Right hindlimb (tissue), 1 donor: Measurements from ENCODE around the gene DNAH3.
"Not testable (repeated sequence)": the region's sequence is repeated elsewhere in the genome, so short reads cannot be mapped to it uniquely, and the experiment has no call there.

ENCODE experiments used
- DNase-seq: peaks from one replicate; pipeline ENCODE4 v3.0.0-alpha.2; 2018

DNAH3 gene

DNA sequence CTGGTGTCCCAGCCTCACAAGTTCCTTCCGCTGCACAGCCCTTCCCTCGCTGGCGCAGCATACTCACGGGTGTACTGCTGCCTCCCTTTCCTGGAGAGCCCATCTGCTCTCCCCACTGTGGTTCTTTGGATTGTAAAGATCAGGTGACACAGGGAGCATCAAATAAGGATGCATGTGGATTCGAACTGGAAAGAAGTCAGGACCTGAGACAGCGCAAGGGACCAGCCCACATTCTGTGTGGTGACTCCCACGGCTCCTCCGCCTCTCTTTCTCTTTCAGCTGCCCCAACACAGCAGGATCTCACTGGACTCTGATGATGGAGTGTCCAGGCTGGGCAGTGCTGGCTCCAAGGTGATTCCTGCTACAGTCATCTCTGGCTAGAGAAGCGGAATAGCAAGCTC is 15.9 kb upstream of the DNAH3 start:
- no peak for DNase-seq

DNA sequence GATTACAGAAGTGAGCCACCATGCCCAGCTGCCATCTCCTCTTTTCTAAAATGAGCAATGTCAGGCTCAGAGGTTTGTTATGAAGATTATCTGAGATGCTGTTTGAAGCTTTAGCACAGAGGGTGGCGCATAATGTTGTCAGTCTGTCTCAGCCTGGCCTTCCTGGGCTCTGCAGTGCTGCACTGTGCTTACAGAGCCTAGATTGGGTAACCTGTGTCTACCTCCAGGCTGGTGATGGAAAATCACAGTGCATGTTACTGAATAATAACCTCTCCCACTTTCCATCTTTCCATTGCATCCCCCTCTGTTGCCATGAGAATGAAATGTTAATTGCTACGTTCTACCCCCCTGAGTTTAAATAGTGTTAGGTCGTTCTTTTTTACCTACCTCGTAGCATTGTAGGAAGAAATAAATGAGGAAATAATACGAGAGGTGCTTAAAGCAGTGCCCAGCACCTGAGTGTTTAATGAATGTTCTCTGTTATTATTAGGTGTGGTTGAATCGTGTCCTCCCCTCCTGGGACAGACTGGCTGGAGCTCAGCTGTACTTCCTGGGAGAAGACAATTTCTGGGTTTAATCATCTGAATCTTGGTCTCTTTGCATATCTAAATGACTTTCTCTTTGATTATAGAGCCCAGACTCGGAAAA is 14.0 kb upstream of the DNAH3 start:
- DNase-seq = no peak

DNA sequence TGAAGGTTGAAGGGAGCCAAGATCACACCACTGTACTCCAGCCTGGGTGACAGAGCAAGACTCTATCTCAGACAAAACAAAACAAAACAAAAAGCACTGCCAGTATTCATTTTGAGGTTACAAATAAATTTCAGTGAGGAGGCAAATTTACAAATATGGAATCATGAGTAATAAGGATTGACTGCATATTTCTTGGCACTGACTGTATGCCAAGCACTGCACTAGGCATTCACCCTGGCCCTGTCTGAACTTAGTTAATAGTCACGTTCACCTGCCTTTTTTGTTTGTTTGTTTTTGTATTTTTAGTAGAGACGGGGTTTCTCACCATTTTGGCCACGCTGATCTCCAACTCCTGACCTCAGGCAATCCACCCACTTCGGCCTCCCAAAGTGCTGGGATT is 12.9 kb upstream of the DNAH3 start:
- DNase-seq = no peak

DNA sequence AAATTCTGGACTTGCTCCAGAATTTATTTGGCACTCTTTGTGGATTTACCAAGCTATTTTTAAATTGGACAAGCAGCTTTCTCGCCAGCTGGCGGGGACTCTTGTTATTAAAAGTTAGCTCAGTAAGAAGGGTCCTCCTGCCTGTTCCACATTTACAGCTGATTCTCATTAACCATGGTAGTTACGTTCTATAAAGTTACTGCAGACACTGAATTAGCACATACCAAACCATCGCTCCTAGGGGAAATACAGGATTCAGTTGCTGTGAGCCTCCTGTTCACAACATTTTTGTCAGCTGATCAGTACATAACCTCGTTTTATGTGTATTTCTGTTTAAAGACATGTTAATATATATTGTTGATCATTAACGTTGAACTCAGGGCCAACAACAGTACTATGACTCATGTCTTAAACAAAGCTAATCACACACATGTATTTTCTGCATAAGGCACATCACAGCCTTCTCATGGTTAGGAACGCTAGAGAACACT is 12.1 kb upstream of the DNAH3 start:
- peak; percentile 49 for DNase-seq

DNA sequence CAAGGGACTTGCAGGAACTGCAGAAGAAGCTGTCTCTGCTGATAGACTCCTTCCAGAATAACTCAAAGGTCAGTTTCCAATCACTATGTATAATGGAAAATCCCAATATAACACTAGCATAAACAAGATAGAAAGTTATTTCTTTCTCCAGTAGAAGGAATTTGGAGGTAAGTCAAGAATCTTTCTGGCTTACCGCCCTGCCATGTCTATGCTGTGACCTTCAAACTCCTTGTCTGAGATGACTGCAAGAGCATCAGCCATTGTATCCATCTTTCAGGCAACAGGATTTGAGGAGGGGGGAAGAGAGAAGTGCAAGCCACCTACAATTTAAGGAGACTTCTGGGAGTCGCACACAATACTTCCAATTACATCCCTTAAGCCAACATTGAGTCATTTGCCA is 10.6 kb upstream of the DNAH3 start:
- no peak for DNase-seq

DNA sequence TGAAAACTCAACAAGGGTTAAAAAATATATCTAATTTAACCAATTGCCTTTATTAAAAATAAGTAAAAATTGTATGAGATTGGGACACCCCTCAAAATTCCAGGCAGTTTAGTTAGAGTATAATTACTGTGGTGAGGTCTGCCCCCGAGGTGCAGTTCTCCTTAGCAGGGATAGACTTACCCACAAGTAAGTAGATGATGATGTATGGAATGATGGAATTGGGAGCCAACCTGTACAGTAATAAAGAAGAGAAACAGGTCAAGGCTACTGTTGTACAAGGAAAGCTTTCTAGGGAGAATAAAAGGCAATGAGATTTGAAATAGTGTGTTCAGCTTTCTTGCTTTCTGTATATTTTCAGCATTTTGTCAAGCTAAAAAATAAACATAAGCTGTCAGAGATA is 9.6 kb upstream of the DNAH3 start:
- DNase-seq = no peak

DNA sequence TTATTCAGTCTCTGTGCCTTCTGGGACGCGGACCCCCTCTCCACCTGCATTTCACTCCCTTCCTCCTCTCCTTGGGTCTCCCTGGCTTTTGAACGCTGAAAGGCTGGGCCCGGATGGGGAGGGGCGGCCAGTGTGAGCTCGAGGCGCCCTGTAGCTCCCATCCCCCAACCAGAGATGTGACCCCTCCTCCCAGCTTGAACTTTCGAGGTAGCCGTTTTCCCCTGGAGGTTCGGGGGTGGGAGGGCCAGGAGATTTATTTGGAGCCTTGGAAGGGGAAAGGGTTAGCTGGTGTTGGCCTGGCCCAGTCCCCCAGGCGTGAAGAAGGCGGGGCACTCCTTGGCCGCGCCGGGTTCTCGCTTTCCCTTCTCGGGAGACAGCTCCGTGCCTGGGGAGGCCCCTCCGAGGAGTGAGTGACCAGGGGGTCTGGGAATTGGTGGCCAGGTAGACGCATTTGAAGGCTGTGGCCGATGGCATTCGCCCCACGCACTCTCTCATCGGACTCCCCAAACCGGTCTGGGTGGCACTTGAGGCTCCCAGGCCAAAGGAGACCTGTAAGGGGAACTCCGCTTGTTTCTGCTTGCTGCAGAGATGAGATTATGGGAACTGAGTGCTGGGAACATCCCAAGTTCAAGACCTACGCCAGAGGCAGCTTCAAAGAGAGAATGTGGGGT is 8.8 kb upstream of the DNAH3 start:
- DNase-seq = peak; percentile 51

DNA sequence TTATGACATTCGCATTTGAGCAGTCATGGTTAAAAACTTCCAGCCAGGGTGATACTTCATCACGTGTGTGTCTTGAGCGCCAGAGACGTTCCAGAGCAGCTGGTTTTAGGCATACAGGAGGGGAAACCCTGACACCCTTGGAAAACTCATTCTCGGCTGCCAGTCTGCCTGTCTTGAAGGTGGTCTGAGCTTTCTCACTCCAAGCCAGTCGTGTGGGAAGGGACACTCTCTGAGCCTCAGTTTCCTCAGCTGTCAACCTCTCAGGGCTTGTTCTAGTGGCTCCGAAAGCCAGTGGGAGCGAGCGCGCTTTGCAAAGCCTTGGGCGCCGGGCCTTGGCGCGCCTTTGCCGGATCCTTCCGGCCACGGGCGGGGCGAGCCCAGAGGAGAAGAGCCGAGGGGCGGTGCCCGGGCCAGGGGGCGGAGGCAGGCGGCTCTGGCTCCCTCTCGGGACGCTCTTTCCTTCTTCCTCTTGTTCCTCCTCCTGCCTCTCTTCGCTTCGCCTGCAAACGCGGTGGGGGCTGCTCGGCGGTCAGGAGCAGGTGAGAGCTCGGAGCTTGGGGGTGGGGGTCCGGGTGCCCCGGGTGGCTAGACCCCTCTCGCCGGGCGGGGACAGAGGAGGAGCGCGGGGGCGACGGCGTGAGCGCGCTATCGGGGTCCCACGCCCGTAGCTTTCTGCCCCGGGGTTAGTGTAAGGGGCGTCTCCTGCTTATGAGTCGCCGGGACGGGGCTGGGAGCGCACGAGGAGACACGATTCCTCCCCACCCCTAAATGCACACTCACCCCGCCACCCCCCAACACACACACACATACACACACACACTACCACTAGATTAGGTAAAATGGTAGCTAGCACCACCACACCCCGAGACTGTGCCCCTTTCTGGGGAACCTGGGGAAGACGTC is 7.8 kb upstream of the DNAH3 start, which contains the start of gene LDAF1:
Gene LDAF1 (plus strand): TSS at position 467 of the 903 bp plus-strand sequence. CDS start 2,509 bp downstream, outside the sequence.
- DNase-seq = peak; percentile 87

DNA sequence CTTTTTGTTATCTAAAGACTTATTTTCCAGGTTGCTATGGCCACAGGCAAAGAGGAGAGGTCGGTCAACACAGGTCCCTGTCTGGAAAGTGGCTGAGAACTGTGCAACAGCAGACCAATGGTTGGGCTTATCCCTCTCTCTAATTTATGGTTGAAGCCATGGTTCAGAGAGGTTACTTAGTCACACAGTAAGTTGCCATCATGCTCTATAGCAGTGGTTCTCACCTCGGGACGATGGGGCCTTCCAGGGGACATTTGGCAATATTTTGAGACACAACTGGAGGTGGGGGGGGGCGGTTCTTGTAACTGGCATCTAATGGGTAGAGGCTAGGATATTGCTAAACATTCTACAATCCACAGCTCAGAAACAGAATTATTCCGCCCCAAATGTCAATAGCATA is 7.0 kb upstream of the DNAH3 start:
- DNase-seq = no peak

DNA sequence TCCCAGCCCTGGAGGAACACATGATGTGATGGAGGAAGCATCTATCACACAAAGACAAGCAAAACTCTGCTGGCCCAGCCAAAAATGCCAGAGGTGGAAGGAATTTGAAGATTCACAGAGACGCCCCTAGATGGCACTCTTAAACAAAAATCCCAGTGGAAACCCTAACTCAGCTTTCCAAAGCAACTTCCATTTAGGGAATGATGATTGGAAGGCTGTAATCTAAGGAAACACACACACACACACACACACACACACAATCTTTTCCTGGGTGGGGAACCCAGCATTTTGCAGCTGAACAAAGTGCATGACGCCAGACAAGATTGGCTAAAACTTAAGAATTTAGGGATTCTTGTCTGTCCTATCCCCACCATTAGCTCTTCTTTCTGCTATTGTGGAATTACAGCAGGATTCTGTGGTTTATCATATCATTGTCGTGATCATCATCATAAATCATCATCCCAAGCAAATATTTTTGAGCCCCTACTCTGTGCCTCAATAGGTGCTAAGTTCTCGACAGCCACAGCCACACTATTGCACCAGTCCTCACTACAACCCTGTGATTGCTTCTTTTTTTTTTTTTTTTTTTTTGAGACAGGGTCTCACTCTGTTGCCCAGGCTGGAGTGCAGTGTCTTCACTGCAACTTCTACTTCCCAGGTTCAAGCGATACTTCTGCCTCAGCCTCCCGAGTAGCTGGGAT is 6.3 kb upstream of the DNAH3 start:
- DNase-seq = peak; percentile 65

DNA sequence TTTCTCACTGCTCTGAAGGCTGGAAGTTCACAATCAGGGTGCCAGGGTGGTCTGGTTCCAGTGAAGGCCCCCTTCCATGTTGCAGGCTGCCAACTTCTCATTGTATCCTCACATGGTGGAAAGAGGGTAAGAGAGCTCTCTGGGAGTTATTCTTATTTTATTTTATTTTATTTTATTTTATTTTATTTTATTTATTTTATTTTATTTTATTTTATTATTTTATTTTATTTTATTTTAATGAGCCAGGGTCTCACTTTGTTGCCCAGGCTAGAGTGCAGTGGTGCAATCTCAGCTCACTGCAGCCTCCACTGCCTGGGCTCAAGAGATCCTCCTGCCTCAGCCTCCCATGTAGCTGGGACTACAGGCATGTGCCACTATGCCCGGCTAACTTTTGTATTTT is 5.4 kb upstream of the DNAH3 start:
- not testable (repeated sequence) for DNase-seq

DNA sequence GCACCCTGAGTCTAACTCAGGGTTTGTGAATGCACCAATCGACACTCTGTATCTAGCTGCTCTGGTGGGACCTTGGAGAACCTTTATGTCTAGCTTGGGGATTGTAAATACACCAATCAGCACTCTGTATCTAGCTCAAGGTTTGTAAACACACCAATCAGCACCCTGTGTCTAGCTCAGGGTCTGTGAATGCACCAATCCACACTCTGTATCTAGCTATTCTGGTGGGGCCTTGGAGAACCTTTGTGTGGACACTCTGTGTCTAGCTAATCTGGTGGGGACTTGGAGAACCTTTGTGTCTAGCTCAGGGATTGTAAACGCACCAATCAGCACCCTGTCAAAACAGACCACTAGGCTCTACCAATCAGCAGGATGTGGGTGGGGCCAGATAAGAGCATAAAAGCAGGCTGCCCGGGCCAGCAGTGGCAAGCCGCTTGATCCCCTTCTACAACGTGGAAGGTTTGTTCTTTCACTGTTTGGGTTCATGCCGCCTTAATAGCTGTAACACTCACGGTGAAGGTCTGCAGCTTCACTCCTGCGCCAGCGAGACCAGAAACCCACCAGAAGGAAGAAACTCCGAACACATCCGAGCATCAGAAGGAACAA is 2.6 kb upstream of the DNAH3 start:
- not testable (repeated sequence) for DNase-seq

DNA sequence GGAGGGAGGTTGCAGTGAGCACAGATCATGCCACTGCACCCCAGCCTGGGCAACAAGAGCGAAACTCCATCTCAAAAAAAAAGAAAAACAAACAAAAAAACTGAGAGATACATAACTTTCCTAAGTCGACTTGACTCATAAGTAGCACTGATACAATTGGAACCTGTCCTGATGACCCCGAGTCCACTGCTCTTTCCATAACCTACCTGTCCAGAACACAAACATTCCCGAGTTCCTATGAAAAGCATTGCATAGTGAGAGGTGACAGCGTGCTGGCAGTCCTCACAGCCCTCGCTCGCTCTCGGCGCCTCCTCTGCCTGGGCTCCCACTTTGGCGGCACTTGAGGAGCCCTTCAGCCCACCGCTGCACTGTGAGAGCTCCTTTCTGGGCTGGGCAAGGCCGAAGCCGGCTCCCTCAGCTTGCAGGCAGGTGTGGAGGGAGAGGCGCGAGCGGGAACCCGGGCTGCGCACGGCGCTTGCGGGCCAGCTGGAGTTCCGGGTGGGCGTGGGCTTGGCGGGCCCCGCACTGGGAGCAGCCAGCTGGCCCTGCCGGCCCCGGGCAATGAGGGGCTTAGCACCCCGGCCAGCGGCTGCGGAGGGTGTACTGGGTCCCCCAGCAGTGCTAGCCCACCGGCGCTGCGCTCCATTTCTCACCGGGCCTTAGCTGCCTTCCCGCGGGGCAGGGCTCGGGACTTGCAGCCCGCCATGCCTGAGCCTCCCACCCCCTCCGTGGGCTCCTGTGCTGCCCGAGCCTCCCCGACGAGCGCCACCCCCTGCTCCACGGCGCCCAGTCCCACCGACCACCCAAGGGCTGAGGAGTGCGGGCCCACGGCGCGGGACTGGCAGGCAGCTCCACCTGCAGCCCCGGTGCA is 1.7 kb upstream of the DNAH3 start:
- DNase-seq = not testable (repeated sequence)

DNA sequence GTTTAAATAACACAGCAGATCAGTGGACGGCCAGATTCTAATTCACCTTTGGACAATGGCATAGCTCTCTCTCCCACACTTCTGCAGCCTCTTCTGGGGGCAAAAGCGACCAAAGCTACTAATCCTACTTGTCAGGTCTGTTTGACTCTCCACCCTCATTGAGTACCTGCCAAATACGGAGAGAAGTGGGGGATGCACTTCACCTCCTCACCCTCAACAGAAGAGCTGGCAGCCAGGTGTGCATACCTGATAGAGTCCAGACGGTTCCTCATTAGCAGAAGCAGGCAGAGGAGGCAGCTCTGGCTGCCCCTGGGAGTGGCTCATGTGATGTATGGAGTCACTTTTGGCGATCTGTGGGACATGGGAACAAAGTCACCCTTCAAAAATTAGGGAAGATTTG is 4.9 kb downstream of the DNAH3 start:
- no peak for DNase-seq

DNA sequence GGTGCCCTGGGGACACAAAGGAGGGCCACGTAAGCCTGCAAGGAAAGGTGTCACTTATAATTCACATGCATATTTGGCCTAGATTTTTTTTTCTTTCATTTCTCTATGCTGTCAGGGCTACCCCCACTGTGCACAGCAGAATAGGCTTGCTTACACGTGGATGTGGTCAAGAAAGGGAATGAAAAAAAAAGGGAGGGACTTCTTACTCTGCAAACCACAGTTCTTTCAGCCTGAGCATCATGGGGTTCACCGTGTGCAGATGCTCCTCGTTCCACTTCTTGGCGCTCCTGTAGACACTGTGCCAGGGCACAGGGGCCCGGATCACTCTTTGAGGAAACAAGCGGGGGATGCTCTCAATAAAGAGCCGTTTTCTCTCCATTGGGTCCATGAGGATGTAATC is 16.6 kb downstream of the DNAH3 start:
- no peak for DNase-seq

DNA sequence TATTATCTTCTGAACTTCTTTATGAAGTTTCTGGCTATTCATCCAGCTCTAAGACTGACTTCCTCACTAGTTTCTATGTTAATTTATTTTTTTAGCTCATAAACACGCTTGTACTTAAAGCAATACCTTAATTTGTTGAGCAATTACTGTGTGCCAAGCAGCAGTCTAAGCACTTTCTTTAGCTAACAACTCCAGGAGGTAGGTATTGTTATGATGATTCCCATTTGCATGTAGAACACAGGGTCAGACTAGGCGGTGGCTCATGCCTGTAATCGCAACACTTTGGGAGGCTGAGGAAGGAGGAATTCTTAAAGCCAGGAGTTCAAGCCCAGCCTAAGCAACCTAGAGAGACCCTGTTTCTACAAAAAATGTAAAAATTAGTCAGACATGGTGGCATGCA is 19.8 kb downstream of the DNAH3 start:
- DNase-seq = no peak

DNA sequence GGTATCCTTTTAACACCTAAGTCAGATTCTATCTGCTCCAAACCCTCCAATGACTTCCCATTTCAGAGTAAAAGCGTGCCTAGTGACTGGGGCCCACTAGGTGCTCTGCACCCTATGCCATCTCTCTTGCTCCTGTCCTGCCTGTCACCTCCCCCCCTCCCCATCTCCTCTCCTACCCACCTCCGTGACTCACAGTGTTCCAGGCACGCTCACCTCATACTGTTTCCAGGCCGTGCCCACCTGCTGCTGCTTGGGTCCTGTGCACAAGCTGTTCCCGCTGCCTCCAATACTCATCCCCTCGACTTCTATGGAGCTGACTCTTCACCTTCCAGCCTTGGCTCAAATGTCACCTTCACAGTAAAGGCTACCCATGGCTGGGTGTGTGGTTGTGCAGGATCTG is 21.7 kb downstream of the DNAH3 start:
- DNase-seq = no peak

DNA sequence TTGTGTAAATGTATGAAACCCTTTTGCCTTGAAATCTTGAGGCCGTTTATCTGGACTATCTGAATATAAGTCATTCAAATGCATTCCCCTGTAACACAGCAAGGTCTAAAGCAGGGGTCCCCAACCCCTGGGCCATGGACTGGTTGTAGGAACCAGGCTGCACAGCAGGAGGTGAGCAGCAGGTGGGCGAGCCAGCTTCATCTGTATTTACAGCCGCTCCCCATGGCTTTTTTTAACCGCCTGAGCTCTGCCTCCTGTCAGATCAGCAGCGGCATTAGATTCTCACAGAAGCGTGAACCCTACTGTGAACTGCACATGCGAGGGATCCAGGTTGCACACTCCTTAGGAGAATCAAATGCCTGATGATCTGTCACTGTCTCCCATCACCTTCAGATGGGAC is 24.1 kb downstream of the DNAH3 start:
- DNase-seq = no peak

DNA sequence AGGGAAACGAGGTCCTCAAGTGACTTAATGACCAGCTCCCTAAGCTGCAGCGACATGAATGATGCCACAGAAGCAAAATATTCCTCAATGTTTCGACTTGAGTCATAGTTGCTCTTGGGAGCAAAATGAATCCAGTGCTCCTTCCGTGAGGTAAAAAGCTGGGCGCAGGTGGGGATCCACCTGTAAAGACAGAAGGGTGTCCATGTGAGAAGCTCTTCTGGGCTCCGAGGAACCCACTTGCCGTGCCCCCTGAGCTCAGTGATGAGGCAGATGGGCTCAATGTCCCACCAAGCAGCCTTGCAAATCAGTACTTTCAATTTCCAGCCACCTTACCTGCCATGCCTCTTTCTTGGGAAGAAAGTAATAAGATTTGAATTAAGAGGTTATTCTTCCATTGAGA is 25.5 kb downstream of the DNAH3 start:
- no peak for DNase-seq

DNA sequence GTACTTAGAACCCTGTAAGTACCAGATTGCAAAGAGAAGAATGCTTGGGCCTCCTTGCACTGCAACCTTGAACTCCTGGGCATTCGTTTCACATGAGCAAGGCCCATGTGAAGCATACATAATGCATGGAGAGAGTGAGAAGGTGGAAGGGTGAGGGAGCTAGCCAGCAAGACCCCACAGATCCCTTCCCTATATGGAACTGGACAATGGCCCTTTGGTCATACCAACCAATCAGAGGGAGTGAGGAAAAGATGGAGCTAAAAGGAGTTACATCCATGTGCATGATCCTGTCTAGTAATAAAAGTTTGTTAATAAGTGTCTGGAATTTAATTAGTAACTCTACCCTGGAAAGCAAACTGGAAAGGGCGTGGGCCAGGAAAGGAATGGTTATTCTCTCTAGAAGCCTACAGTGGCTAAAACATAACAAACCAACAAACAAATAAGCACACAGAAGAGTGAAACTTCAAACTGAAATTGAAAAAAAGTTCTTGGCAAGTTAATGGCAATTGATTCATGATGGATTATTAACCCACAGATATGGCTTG is 29.6 kb downstream of the DNAH3 start:
- no peak for DNase-seq

DNA sequence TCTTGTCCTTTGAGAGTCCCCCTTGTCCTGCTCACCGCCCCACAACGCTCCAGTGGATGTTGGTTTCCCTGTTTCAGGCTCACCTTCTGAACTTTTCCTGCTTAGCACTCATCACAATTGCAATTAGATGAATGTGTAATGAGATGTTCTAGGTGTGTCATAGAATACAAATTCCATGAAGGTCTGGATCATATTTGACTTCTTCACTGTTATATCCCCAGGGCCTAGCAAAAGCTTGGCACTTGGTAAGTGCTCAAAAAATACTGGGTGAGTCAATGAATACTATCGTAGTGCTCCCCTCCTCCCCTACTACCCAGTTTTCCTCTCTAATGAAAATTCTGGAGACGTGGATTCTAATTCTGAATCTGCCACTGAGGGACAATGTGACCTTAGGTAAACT is 33.1 kb downstream of the DNAH3 start:
- no peak for DNase-seq
